Glutamatergic neuron (in vitro differentiated cells): Measurements from ENCODE around the gene CFAP20DC. TPM values are rescaled to one million over a fixed set of nuclear protein-coding genes. Genes with fewer than 3 reads are reported as not detected.

Source experiments
- DNase-seq: peaks from one replicate; pipeline ENCODE4 v3.0.0; 2022
- H3K27ac Mint-ChIP-seq: one replicate; pipeline ENCODE4 v1.8.0; 2020; ENCODE audit warnings: mild to moderate bottlenecking, mixed read lengths, inconsistent platforms; ENCODE audit not compliant: unreplicated experiment
- H3K27me3 Mint-ChIP-seq: one replicate; pipeline ENCODE4 v1.8.0; 2020; ENCODE audit warnings: mild to moderate bottlenecking, moderate library complexity, mixed read lengths, inconsistent platforms; ENCODE audit not compliant: unreplicated experiment
- H3K36me3 Mint-ChIP-seq: one replicate; pipeline ENCODE4 v1.8.0; 2020; ENCODE audit warnings: mild to moderate bottlenecking, mixed read lengths, inconsistent platforms; ENCODE audit not compliant: unreplicated experiment
- H3K4me1 Mint-ChIP-seq: one replicate; pipeline ENCODE4 v1.8.0; 2020; ENCODE audit warnings: mild to moderate bottlenecking, low read depth, mixed read lengths, inconsistent platforms; ENCODE audit not compliant: unreplicated experiment
- H3K4me3 Mint-ChIP-seq: one replicate; pipeline ENCODE4 v1.8.0; 2020; ENCODE audit warnings: mild to moderate bottlenecking, mixed read lengths, inconsistent platforms; ENCODE audit not compliant: unreplicated experiment
- H3K9me3 Mint-ChIP-seq: one replicate; pipeline ENCODE4 v1.8.0; 2020; ENCODE audit warnings: mild to moderate bottlenecking, moderate library complexity, mixed read lengths, inconsistent platforms; ENCODE audit not compliant: unreplicated experiment
- CTCF ChIP-seq: fragments of 200-600 bp; sonication (generic); IDR thresholded peaks from one replicate; pipeline ENCODE4 v1.5.0; 2021; ENCODE audit not compliant: partially characterized antibody, unreplicated experiment
- total RNA-seq: library from RNA; stranded (reverse); fragmentation: NEBNext Ultra II Directional; extraction: Animal tissue kit (Norgen Biotek cat#: 25700); gene quantifications from one replicate; pipeline ENCODE4 v1.2.1, GENCODE V29; 2021; ENCODE audit not compliant: unreplicated experiment

The CFAP20DC gene
- total RNA-seq, 1 donor from 2014 or later = 8.4 TPM

- H3K27me3 Mint-ChIP-seq = no peaks in the 10 kb centered on the region
- DNase-seq = no peak
- no peaks in the 10 kb centered on the region for H3K36me3 Mint-ChIP-seq
- no peak overlapping the region for H3K4me3 Mint-ChIP-seq
- H3K9me3 Mint-ChIP-seq = no peaks in the 10 kb centered on the region
- H3K27ac Mint-ChIP-seq = no peak overlapping the region
- peaks cover under 1% of the 10 kb centered on the region for H3K4me1 Mint-ChIP-seq
- TF ChIP-seq CTCF = no peak
Measured at GRCh38 chr3:58746758-58747157, 303.1 kb downstream of the CFAP20DC start.

GRCh38 chr3:58743296-58743695 lies 306.5 kb downstream of the CFAP20DC start:
- no peak for DNase-seq
- no peaks in the 10 kb centered on the region for H3K4me1 Mint-ChIP-seq
- no peak overlapping the region for H3K4me3 Mint-ChIP-seq
- no peak for TF ChIP-seq CTCF
- no peak overlapping the region for H3K27ac Mint-ChIP-seq
- H3K9me3 Mint-ChIP-seq = no peaks in the 10 kb centered on the region
- no peaks in the 10 kb centered on the region for H3K27me3 Mint-ChIP-seq
- H3K36me3 Mint-ChIP-seq = no peaks in the 10 kb centered on the region

GRCh38 chr3:58742239-58742638 lies 307.6 kb downstream of the CFAP20DC start:
- no peak for DNase-seq
- no peak for TF ChIP-seq CTCF
- Mint-ChIP-seq H3K4me3 (no peak overlapping the region), H3K36me3 (no peaks in the 10 kb centered on the region), H3K27me3 (no peaks in the 10 kb centered on the region), H3K9me3 (no peaks in the 10 kb centered on the region), H3K27ac (no peak overlapping the region), H3K4me1 (no peaks in the 10 kb centered on the region)

GRCh38 chr3:58737644-58738043 lies 312.2 kb downstream of the CFAP20DC start:
- no peaks in the 10 kb centered on the region for H3K36me3 Mint-ChIP-seq
- no peaks in the 10 kb centered on the region for H3K4me1 Mint-ChIP-seq
- no peaks in the 10 kb centered on the region for H3K27me3 Mint-ChIP-seq
- no peak for TF ChIP-seq CTCF
- no peaks in the 10 kb centered on the region for H3K9me3 Mint-ChIP-seq
- no peak for DNase-seq
- H3K27ac Mint-ChIP-seq = no peak overlapping the region
- H3K4me3 Mint-ChIP-seq = no peak overlapping the region

GRCh38 chr3:58731673-58732072 lies 318.2 kb downstream of the CFAP20DC start:
- Mint-ChIP-seq H3K27ac (no peak overlapping the region), H3K9me3 (peaks cover 1% of the 10 kb centered on the region), H3K27me3 (no peaks in the 10 kb centered on the region), H3K4me1 (no peaks in the 10 kb centered on the region), H3K4me3 (no peak overlapping the region), H3K36me3 (no peaks in the 10 kb centered on the region)
- no peak for DNase-seq
- TF ChIP-seq CTCF = no peak
